OCI-LY1 (cell line): ENCODE measurements around the gene FOXP3.

Experiments used
- CTCF ChIP-seq: fragments of 200-600 bp; sonication (generic), shearing (Covaris generic); IDR thresholded peaks from 2 replicates; pipeline ENCODE4 v1.5.1; 2017; ENCODE audit warnings: mild to moderate bottlenecking, antibody characterized with exemption, low read length, moderate library complexity, mixed read lengths
- EZH2 ChIP-seq: fragments of 200-600 bp; sonication (generic), shearing (Covaris generic); IDR thresholded peaks from 2 replicates; pipeline ENCODE4 v1.8.0; 2017; ENCODE audit warnings: borderline replicate concordance, mixed run types, mild to moderate bottlenecking, antibody characterized with exemption, low read length, moderate library complexity, mixed read lengths

- TF ChIP-seq CTCF = no peak
- TF ChIP-seq EZH2 = no peak
These were observed 52.3 kb downstream of the FOXP3 start for GRCh38 chrX:49212209-49212608.
